NB4 (cell line): ENCODE data around the gene ANKRD13D.

Experiments used
- DNase-seq: peaks from one replicate; pipeline ENCODE4 v3.0.0; 2010; ENCODE audit warnings: low read depth
- H3K4me3 ChIP-seq: one replicate; pipeline ENCODE4 v1.5.1; 2011; ENCODE audit warnings: mild to moderate bottlenecking, low read depth, low read length, moderate library complexity
- CTCF ChIP-seq: IDR thresholded peaks from one replicate; pipeline ENCODE4 v1.5.1; 2012; ENCODE audit warnings: low read depth, low read length
- MYC ChIP-seq: IDR thresholded peaks from 2 replicates; pipeline ENCODE4 v1.6.1; 2011; ENCODE audit warnings: low read depth, low read length
- POLR2A ChIP-seq: IDR thresholded peaks from 2 replicates; pipeline ENCODE4 v1.6.1; 2011; ENCODE audit warnings: mild to moderate bottlenecking; ENCODE audit not compliant: insufficient read length; ENCODE audit errors: extremely low read depth
- TF ChIP-seq, protein P1 (sequence below): IDR thresholded peaks from 2 replicates; pipeline ENCODE4 v1.6.1; 2011; ENCODE audit warnings: low read depth, low read length

Gene ANKRD13D

DNA sequence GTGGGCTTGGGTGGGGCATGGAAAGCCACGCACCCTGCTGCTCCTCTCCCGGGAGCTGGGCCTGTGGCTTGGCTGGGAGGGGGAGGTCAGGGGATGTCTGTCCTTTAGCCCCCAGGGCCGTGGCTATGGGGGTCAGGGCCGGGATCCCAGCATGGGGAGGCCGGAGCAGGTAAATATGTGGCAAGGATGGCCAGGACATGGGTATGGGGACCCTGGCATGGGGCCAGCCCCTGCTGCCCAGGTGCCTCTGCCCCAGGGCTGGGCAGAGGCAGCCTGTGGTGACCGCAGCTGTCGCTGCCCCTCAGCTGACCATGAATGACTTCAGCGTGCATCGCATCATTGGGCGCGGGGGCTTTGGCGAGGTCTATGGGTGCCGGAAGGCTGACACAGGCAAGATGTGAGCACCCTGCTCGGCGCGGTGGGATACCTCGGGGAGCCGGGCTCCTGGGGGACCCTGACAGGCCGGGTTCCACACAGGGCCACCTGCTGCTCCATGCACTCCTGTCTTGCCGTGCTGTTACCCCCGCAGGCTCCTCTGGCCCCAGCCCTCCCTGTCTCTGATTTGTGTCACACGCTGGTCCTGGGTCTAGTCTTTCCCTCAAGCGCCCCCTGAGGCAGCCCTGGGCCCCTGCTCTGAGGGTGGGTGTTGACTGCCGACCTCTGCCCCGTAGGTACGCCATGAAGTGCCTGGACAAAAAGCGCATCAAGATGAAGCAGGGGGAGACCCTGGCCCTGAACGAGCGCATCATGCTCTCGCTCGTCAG lies 8.1 kb upstream of the ANKRD13D start:
- no peak for TF ChIP-seq POLR2A
- no peak for TF ChIP-seq MYC
- TF ChIP-seq CTCF, result no peak
- TF ChIP-seq, protein P1, sequence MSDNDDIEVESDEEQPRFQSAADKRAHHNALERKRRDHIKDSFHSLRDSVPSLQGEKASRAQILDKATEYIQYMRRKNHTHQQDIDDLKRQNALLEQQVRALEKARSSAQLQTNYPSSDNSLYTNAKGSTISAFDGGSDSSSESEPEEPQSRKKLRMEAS, result no peak
- DNase-seq, result no peak
- H3K4me3 ChIP-seq, result no peak overlapping the region

- H3K4me3 ChIP-seq, result no peak overlapping the region
- TF ChIP-seq, protein P1, result 0 out of 2 replicates have a peak, but pooled peaks have one; percentile 10
- TF ChIP-seq MYC (no peak), CTCF (peak; percentile 1), POLR2A (peak; percentile 12)
- DNase-seq, result no peak
Observed at GRCh38 chr11:67281552-67282150, 7.5 kb upstream of the ANKRD13D start.

GRCh38 chr11:67282155-67282875 lies 6.8 kb upstream of the ANKRD13D start:
- no peak overlapping the region for H3K4me3 ChIP-seq

GRCh38 chr11:67282876-67283371 lies 6.2 kb upstream of the ANKRD13D start:
- no peak overlapping the region for H3K4me3 ChIP-seq
- no peak for DNase-seq
- no peak for TF ChIP-seq CTCF

More at GRCh38 chr11:67282155-67282875, 6.8 kb upstream of the ANKRD13D start:
- no peak for DNase-seq
- TF ChIP-seq POLR2A (no peak), CTCF (no peak), MYC (no peak)
- TF ChIP-seq, protein P1, result no peak

DNA sequence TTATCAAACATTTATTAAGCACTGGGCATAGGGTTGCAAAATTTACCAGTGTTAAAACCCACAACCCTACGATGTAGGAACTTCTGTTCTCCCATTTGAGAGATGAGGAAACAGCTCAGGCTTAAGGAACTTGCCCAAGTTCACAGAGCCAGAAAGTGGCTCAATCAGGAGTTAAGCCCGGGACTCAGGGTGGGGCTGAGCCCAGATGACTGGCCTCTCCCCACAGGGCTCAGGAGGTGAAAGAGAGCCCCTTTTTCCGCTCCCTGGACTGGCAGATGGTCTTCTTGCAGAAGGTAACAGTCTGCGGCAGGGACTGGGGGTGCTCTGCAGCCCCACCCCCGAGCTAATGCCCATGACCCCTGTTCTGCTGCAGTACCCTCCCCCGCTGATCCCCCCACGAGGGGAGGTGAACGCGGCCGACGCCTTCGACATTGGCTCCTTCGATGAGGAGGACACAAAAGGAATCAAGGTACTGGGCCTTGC lies 5.6 kb upstream of the ANKRD13D start:
- peak; percentile 60; the same call in 1 of the 2 replicates for TF ChIP-seq MYC
- peak; percentile 29 for TF ChIP-seq POLR2A
- TF ChIP-seq, protein P1, result peak; percentile 43; the same call in 1 of the 2 replicates
- TF ChIP-seq CTCF, result no peak
- H3K4me3 ChIP-seq, result no peak overlapping the region
- peak; percentile 90 for DNase-seq
